ENCODE results near the gene HDAC5. TPM values are rescaled to one million over a fixed set of nuclear protein-coding genes. Genes with fewer than 3 reads are reported as not detected.

Gene HDAC5
- total RNA-seq, 1 donor from 2014 or later = 32.5 TPM

DNA sequence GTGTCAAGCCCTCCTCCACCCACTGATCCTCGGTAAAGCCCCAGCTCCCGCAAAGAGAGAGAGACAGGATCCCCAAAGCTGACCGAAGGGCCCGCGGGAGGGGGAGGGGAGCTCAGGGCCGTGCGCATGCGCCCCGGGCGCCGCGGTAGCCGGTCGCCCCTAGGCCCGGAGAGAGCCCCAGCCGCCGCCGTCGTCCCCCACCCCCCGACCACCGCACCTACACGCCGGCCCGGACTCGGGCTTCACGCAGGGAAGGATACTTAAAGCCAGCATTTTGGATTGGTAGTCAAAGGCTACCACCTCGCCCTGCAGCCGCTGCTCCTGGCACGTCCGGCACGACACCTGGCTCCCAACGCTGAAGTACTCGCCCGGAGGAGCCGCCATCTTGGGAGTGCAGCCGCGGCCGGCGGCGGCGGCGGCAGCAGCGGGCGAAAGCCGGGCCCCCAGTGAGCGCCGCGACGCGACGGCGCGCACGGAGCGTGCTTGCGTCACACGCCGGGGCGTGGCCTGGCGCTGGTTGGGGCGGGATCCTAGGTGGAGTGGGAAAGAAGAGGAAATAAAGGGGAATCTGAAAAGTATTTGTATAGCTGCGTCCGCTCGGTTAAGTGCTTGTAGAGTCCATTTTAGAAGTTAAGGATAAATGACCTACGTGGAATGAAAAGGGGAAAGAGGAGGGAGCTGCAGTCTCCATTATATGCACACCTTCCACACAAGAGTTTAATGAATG is 57.1 kb downstream of the HDAC5 start, which contains the start of gene LSM12:
TSS of gene LSM12 (minus strand) at position 468 of the 727 bp plus-strand sequence. CDS start at position 384, 84 bp downstream.
- TF ChIP-seq, protein P1, sequence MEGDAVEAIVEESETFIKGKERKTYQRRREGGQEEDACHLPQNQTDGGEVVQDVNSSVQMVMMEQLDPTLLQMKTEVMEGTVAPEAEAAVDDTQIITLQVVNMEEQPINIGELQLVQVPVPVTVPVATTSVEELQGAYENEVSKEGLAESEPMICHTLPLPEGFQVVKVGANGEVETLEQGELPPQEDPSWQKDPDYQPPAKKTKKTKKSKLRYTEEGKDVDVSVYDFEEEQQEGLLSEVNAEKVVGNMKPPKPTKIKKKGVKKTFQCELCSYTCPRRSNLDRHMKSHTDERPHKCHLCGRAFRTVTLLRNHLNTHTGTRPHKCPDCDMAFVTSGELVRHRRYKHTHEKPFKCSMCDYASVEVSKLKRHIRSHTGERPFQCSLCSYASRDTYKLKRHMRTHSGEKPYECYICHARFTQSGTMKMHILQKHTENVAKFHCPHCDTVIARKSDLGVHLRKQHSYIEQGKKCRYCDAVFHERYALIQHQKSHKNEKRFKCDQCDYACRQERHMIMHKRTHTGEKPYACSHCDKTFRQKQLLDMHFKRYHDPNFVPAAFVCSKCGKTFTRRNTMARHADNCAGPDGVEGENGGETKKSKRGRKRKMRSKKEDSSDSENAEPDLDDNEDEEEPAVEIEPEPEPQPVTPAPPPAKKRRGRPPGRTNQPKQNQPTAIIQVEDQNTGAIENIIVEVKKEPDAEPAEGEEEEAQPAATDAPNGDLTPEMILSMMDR (IDR thresholded peaks at IDR 0.05; ENCODE audit: insufficient read depth, low read length, poor library complexity, severe bottlenecking) = no peak
- Histone ChIP-seq H3K27me3 (ENCODE audit: control insufficient read depth, insufficient read depth, low read length) (no peaks in the 10 kb centered on the region), H3K4me3 (ENCODE audit: low read depth, low read length) (peak within 1 kb of the TSS; percentile 74), H3K36me3 (ENCODE audit: control insufficient read depth, insufficient read depth, low read length) (no peaks in the 10 kb centered on the region)
- DNase-seq (ENCODE audit: low read depth) = peak; percentile 49

DNA sequence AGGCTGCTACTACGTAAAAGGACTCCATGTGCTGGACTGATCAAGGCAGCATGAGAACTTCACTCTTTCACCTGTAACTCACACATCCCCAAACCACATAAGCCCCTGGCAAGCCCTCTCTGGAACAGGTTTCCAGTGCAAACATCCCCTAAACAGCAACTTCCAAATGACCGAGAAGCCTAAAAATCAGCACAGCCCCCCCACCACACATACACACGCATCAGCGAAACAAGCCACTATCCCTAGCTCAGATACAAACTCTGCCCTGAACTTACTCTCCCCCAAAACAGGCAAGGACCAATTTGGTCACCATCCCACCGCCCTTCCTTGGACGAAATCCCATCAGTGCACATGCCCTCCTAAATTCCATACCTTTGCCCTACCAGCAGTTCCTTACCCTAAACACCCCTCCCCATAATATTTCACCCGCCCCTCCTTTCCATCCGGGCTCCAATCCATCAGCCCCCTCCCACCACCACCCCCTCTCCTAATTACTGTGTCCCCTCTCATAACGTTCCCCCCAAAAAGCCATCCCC is 57.7 kb downstream of the HDAC5 start:
- TF ChIP-seq, protein P1 (IDR thresholded peaks at IDR 0.05; ENCODE audit: insufficient read depth, low read length, poor library complexity, severe bottlenecking) = no peak
- no peaks in the 10 kb centered on the region for H3K27me3 ChIP-seq (ENCODE audit: control insufficient read depth, insufficient read depth, low read length)
- no peaks in the 10 kb centered on the region for H3K36me3 ChIP-seq (ENCODE audit: control insufficient read depth, insufficient read depth, low read length)
- no peak for DNase-seq (ENCODE audit: low read depth)
- peak overlapping the region; percentile 74 for H3K4me3 ChIP-seq (ENCODE audit: low read depth, low read length)

DNA sequence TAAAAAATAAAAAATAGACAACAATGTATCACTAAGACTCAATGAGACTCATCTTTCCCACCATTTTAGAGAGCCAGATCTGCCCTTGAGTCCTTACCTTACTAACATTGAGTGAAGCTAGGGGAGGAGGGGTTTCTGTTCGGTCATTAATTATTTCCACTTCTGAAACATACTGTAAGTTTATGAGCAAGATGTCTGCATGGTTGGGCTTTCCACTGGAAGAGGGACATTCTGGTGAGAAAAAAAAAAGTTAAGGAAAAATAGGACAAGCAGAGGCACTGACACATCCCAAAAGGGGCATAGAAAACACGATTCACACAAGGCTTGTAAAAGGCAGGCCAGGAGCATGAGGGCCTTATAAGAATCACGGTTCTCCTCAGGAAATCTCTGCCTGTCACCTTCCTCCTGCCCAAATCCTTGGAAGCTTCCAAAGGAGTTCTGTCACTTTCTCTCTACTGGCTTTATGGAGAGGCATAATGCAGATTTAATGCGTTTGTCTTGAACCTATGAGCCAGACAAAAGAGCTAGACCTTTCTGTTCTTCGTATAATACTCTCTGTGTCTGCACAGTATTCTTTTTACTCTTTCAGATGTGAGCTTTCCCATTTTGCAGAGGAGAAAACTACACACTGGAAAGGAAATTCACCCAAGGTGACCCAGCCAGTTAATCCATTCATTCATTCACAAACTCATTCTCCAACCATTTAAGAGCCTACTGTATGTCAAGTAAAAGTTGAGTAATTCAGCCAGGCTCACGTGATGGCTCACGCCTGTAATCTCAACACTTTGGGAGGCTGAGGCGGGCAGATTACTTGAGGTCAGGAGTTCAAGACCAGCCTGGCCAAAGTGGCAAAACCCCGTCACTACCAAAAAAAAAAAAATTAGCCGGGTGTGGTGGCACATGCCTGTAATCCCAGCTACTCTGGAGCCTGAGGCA is 59.5 kb downstream of the HDAC5 start:
- H3K27me3 ChIP-seq (ENCODE audit: control insufficient read depth, insufficient read depth, low read length) = no peaks in the 10 kb centered on the region
- DNase-seq (ENCODE audit: low read depth) = no peak
- no peak overlapping the region for H3K4me3 ChIP-seq (ENCODE audit: low read depth, low read length)
- H3K36me3 ChIP-seq (ENCODE audit: control insufficient read depth, insufficient read depth, low read length) = no peaks in the 10 kb centered on the region
- TF ChIP-seq, protein P1 (IDR thresholded peaks at IDR 0.05; ENCODE audit: insufficient read depth, low read length, poor library complexity, severe bottlenecking) = no peak

DNA sequence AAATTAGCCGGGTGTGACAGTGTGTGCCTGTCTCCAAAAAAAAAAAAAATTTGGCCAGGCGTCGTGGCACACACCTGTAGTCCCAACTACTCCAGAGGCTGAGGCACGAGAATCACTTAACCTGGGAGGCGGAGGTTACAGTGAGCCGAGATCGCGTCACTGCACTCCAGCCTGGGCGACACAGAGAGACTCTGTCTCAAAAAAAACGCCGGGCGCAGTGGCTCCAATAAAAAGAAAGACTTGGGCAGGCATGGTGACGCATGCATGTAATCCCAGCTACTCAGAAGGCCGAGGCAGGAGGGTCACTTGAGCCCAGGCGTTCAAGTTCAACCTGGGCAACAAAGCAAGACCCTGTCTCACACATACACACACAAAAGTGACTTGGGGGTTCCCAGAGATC is 60.6 kb downstream of the HDAC5 start:
- Histone ChIP-seq H3K4me3 (ENCODE audit: low read depth, low read length) (no peak overlapping the region), H3K27me3 (ENCODE audit: control insufficient read depth, insufficient read depth, low read length) (no peaks in the 10 kb centered on the region), H3K36me3 (ENCODE audit: control insufficient read depth, insufficient read depth, low read length) (no peaks in the 10 kb centered on the region)
- no peak for DNase-seq (ENCODE audit: low read depth)
- TF ChIP-seq, protein P1 (IDR thresholded peaks at IDR 0.05; ENCODE audit: insufficient read depth, low read length, poor library complexity, severe bottlenecking) = no peak

DNA sequence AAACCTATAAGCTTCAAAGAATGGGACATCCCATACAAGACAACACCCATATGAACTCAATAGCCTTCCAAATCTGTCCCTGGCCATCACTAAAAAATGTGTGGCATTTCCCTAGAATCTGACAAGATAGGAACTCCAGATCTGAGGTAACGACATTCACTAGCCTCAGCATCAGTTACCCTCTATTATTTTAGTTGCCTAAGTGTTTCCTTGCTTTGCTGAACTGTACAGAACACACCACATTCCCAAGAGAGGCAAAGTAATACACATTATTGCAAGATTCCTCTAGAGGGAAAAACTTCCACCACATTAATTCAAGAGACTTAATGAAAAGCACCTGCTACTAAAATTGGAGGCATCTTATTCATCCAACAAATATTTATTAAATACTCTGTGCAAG is 62.0 kb downstream of the HDAC5 start:
- no peak for DNase-seq (ENCODE audit: low read depth)
- Histone ChIP-seq H3K27me3 (ENCODE audit: control insufficient read depth, insufficient read depth, low read length) (no peaks in the 10 kb centered on the region), H3K4me3 (ENCODE audit: low read depth, low read length) (no peak overlapping the region), H3K36me3 (ENCODE audit: control insufficient read depth, insufficient read depth, low read length) (no peaks in the 10 kb centered on the region)
- TF ChIP-seq, protein P1 (IDR thresholded peaks at IDR 0.05; ENCODE audit: insufficient read depth, low read length, poor library complexity, severe bottlenecking) = no peak
